ENCODE data around the gene HSD17B1. TPM values are rescaled to one million over a fixed set of nuclear protein-coding genes. Genes with fewer than 3 reads are reported as not detected.
A peak's percentile ranks its signal among the peaks of the same experiment; 100 is the strongest.

The HSD17B1 gene
- total and polyA plus RNA-seq, 2 of the 13 experiments (the other 11 are each of a cell fraction or from before 2014, with no cell fraction given), result 0.54 to 0.93 TPM

DNA sequence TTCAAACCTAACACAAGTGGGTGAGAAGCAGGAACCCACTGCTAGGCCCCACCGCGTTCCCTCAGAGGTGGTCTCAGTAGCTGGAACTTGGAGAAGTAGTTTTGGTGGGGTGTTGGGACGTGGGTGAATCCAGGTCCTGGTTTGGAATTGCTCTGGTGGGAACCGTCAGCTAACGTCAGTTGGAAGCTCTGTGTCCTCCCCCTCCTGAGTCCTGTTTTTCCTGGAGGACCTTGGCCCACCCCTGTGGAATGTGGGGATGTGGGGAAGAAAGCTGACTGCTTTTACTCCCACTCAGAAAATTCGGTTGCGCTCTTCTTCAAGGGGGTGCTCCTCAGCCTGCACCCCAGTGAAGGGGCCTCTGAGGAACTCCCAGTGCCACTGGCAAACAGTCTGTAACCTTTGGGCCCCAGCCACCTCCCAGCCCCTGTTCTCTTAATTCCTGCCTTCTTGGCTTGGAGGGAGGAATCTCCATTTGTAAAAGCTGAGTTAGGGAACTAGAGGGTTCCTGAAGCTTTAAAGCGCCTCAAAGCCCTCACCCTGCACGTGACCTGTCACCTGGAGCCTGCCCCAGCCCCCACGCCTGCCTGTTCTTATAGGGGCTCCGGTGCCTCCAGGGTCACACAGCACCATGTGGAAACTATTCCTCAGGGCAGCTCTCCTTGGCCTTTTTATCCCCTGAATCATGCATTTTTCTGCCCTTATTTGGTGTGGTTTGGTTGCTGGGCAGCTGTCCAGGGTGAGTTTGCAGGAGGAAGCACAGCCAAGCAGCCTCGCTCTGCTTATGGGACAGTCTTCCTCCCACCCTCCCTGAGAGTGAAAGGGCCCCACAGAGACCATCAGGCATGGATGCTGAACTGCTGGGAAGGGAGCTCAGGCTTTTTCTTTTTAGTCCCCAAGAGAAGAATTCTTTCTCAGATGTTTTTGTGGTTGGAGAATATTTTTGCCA, 32.9 kb upstream of the HSD17B1 start (continued):
- TF ChIP-seq HNRNPK (IDR thresholded peaks at IDR 0.05; ENCODE audit: low read depth, low read length, poor library complexity, severe bottlenecking) (no peak), EZH2 (conservative IDR thresholded peaks at IDR 0.05; ENCODE audit: low read depth, low read length) (no peak), SRSF4 (IDR thresholded peaks at IDR 0.05; ENCODE audit: low read depth, low read length, poor library complexity, severe bottlenecking) (no peak), U2AF2 (IDR thresholded peaks at IDR 0.05; ENCODE audit: low read depth, low read length) (no peak), MEF2D (CRISPR knock-in tag; IDR thresholded peaks at IDR 0.05) (no peak), ELF3 (CRISPR knock-in tag; IDR thresholded peaks at IDR 0.05) (peak; percentile 67), ZBTB33 (CRISPR knock-in tag; IDR thresholded peaks at IDR 0.05) (no peak; the same call in 1 of the 2 replicates), ESRRA (CRISPR knock-in tag; IDR thresholded peaks at IDR 0.05; ENCODE audit: low read depth) (no peak), RFX1 (IDR thresholded peaks at IDR 0.05) (no peak), FOSL1 (CRISPR knock-in tag; IDR thresholded peaks at IDR 0.05; ENCODE audit: borderline replicate concordance) (no peak), MIER3 (CRISPR knock-in tag; IDR thresholded peaks at IDR 0.05; ENCODE audit: borderline replicate concordance) (no peak), CHCHD3 (CRISPR knock-in tag; IDR thresholded peaks at IDR 0.05) (no peak), REST (IDR thresholded peaks at IDR 0.05; ENCODE audit: borderline replicate concordance in 1 of 2, low read depth in 1 of 2, low read length in 2 of 2) (peak; percentile 2 to 71; a peak in 3 of 4 replicates), RNF219 (CRISPR knock-in tag; IDR thresholded peaks at IDR 0.05) (no peak)
- TF ChIP-seq, protein P1, sequence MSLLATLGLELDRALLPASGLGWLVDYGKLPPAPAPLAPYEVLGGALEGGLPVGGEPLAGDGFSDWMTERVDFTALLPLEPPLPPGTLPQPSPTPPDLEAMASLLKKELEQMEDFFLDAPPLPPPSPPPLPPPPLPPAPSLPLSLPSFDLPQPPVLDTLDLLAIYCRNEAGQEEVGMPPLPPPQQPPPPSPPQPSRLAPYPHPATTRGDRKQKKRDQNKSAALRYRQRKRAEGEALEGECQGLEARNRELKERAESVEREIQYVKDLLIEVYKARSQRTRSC (CRISPR knock-in tag; IDR thresholded peaks at IDR 0.05; ENCODE audit: low read depth), result no peak
